IMR-90 (cell line): Measurements from ENCODE around the gene AQP1. TPM values are rescaled to one million over a fixed set of nuclear protein-coding genes. Genes with fewer than 3 reads are reported as not detected.

Source experiments
- ATAC-seq: fragments of 200-7000 bp; cut with Tn5 transposase; 2 replicates; pipeline ENCODE4 v1.9.1; 2020; ENCODE audit warnings: low read depth, mild to moderate bottlenecking, moderate library complexity
- BruUV-seq: library from RNA; stranded (reverse); fragments of 400-500 nt; replicated peaks from 2 replicates; lab custom pipeline; 2021; lab: Mats Ljungman, UMichigan
- CTCF ChIA-PET: fragments of 300-600 bp; formaldehyde crosslinking; extraction: SDS; loops from one replicate; lab custom pipeline; 2021; ENCODE audit warnings: antibody characterized with exemption; lab: Yijun Ruan, JAX
- POLR2A ChIA-PET: fragments of 300-600 bp; sonication (Branson Sonifier 250); formaldehyde crosslinking; loops from one replicate; lab custom pipeline; 2022; ENCODE audit warnings: antibody characterized with exemption; ENCODE audit not compliant: unreplicated experiment; lab: Charles Lee
- DNase-seq: peaks from one replicate; pipeline ENCODE4 v3.0.0; 2013
- H2AFZ ChIP-seq: replicated peaks from 2 replicates; pipeline ENCODE3; 2013; ENCODE audit warnings: low read length, mild to moderate bottlenecking; ENCODE audit not compliant: poor library complexity
- H2AK5ac ChIP-seq: 2 replicates; pipeline ENCODE4 v1.6.1; 2013; ENCODE audit warnings: low read depth, low read length, inconsistent platforms
- H2AK9ac ChIP-seq: replicated peaks from 2 replicates; pipeline ENCODE3; 2013; ENCODE audit warnings: mild to moderate bottlenecking, low read depth, low read length, moderate library complexity; ENCODE audit not compliant: poor library complexity
- H2BK120ac ChIP-seq: 2 replicates; pipeline ENCODE4 v1.6.1; 2013; ENCODE audit warnings: low read depth, low read length, inconsistent platforms
- H2BK15ac ChIP-seq: 3 replicates; pipeline ENCODE4 v1.6.1; 2013; ENCODE audit warnings: low read depth, low read length, inconsistent platforms
- H2BK20ac ChIP-seq: 2 replicates; pipeline ENCODE4 v1.6.1; 2013; ENCODE audit warnings: low read depth, mild to moderate bottlenecking, inconsistent platforms, low read length, moderate library complexity
- H2BK5ac ChIP-seq: 2 replicates; pipeline ENCODE4 v1.6.1; 2013; ENCODE audit warnings: mild to moderate bottlenecking, low read depth, low read length, inconsistent platforms; ENCODE audit not compliant: poor library complexity, severe bottlenecking
- H3K14ac ChIP-seq: replicated peaks from 2 replicates; pipeline ENCODE4 v1.6.1; 2013; ENCODE audit warnings: low read depth, low read length, inconsistent platforms
- H3K18ac ChIP-seq: 2 replicates; pipeline ENCODE4 v1.6.1; 2013; ENCODE audit warnings: low read depth, low read length, control low read depth
- H3K23ac ChIP-seq: 2 replicates; pipeline ENCODE4 v1.6.1; 2013; ENCODE audit warnings: low read depth, low read length, inconsistent platforms
- H3K27ac ChIP-seq: 2 replicates; pipeline ENCODE4 v1.5.1; 2013; ENCODE audit warnings: mild to moderate bottlenecking, control low read depth, low read length; ENCODE audit not compliant: insufficient read depth
- H3K27me3 ChIP-seq: 2 replicates; pipeline ENCODE4 v1.6.1; 2013; ENCODE audit warnings: low read length; ENCODE audit not compliant: control insufficient read depth, insufficient read depth
- H3K36me3 ChIP-seq: 2 replicates; pipeline ENCODE4 v1.6.1; 2013; ENCODE audit warnings: low read length, mixed read lengths; ENCODE audit not compliant: control insufficient read depth, insufficient read depth
- H3K4ac ChIP-seq: 2 replicates; pipeline ENCODE4 v1.6.1; 2013; ENCODE audit warnings: low read depth, low read length, inconsistent platforms
- H3K4me1 ChIP-seq: 2 replicates; pipeline ENCODE4 v1.6.1; 2013; ENCODE audit warnings: low read length, mixed read lengths; ENCODE audit not compliant: control insufficient read depth, insufficient read depth
- H3K4me2 ChIP-seq: 2 replicates; pipeline ENCODE4 v1.6.1; 2013; ENCODE audit warnings: low read depth, mild to moderate bottlenecking, control low read depth, low read length, moderate library complexity
- H3K4me3 ChIP-seq: 2 replicates; pipeline ENCODE4 v1.5.1; 2013; ENCODE audit warnings: low read depth, mild to moderate bottlenecking, control low read depth, low read length, moderate library complexity; ENCODE audit not compliant: insufficient read depth
- H3K56ac ChIP-seq: 2 replicates; pipeline ENCODE4 v1.6.1; 2013; ENCODE audit warnings: low read length, inconsistent platforms; ENCODE audit not compliant: insufficient read depth; ENCODE audit errors: extremely low read depth
- H3K79me1 ChIP-seq, 2 experiments: 2 replicates each; pipeline ENCODE4 v1.6.1; 2013; ENCODE audit warnings: low read length in 2 of 2, inconsistent platforms in 1 of 2, low read depth in 1 of 2
- H3K9ac ChIP-seq: 2 replicates; pipeline ENCODE4 v1.6.1; 2013; ENCODE audit warnings: low read depth, low read length, control low read depth
- H3K9me1 ChIP-seq: 2 replicates; pipeline ENCODE4 v1.6.1; 2013; ENCODE audit warnings: low read length, inconsistent platforms; ENCODE audit not compliant: insufficient read depth
- H3K9me3 ChIP-seq: 2 replicates; pipeline ENCODE4 v1.6.1; 2013; ENCODE audit warnings: low read length; ENCODE audit not compliant: control insufficient read depth, insufficient read depth
- H4K20me1 ChIP-seq: 2 replicates; pipeline ENCODE4 v1.6.1; 2013; ENCODE audit warnings: low read length, inconsistent platforms; ENCODE audit not compliant: insufficient read depth
- H4K5ac ChIP-seq: 2 replicates; pipeline ENCODE4 v1.6.1; 2013; ENCODE audit warnings: mild to moderate bottlenecking, low read depth, low read length, control low read depth
- H4K8ac ChIP-seq, 2 experiments: 2 replicates each; pipeline ENCODE4 v1.6.1; 2013; ENCODE audit warnings: low read depth in 2 of 2, low read length in 2 of 2, control low read depth in 1 of 2, inconsistent platforms in 1 of 2
- H4K91ac ChIP-seq: 2 replicates; pipeline ENCODE4 v1.6.1; 2013; ENCODE audit warnings: low read depth, low read length, inconsistent platforms; ENCODE audit not compliant: insufficient read depth
- BHLHE40 ChIP-seq: fragments of 150-350 bp; IDR thresholded peaks from 2 replicates; pipeline ENCODE4 v1.6.1; 2016; ENCODE audit warnings: mild to moderate bottlenecking, low read depth, low read length
- CEBPB ChIP-seq: IDR thresholded peaks from 2 replicates; pipeline ENCODE4 v1.6.1; 2012; ENCODE audit warnings: low read depth, low read length, improper control_type of control experiment
- CHD1 ChIP-seq: IDR thresholded peaks from 2 replicates; pipeline ENCODE4 v1.6.1; 2012; ENCODE audit warnings: low read depth, low read length, improper control_type of control experiment
- ELK1 ChIP-seq: fragments of 150-350 bp; IDR thresholded peaks from 2 replicates; pipeline ENCODE4 v1.6.1; 2016; ENCODE audit warnings: low read depth, mild to moderate bottlenecking, low read length, moderate library complexity, borderline replicate concordance
- MAZ ChIP-seq: IDR thresholded peaks from 2 replicates; pipeline ENCODE4 v1.6.1; 2012; ENCODE audit warnings: low read depth, mild to moderate bottlenecking, low read length, improper control_type of control experiment, moderate library complexity, borderline replicate concordance
- MXI1 ChIP-seq: IDR thresholded peaks from 2 replicates; pipeline ENCODE4 v1.6.1; 2012; ENCODE audit warnings: low read depth, mild to moderate bottlenecking, low read length, moderate library complexity, borderline replicate concordance
- RAD21 ChIP-seq: IDR thresholded peaks from 2 replicates; pipeline ENCODE4 v1.6.1; 2012; ENCODE audit warnings: low read length, improper control_type of control experiment
- RFX5 ChIP-seq: IDR thresholded peaks from 2 replicates; pipeline ENCODE4 v1.8.0; 2012; ENCODE audit warnings: low read depth, mild to moderate bottlenecking, low read length, moderate library complexity
- SMC3 ChIP-seq: fragments of 150-350 bp; IDR thresholded peaks from 2 replicates; pipeline ENCODE4 v1.6.1; 2016; ENCODE audit warnings: low read depth, mild to moderate bottlenecking, antibody characterized with exemption, low read length, moderate library complexity
- WGBS, 2 experiments: methylation state at CpG; one replicate each; pipeline versions ENCODE4 v1.1.5 to v1.1.7; 2013; ENCODE audit warnings: missing lambda C conversion rate in 2 of 2; ENCODE audit not compliant: insufficient read length in 1 of 2; ENCODE audit errors: extremely low coverage in 2 of 2; 5-methylcytosine and 5-hydroxymethylcytosine counted together
- dilution Hi-C: fragments of 300-500 bp; cut with HindIII; formaldehyde crosslinking; loops from one replicate; pipeline ENCODE4 v1.14.3; 2018; ENCODE audit warnings: low sequenced_read_pairs; ENCODE audit not compliant: unreplicated experiment
- in situ Hi-C: fragments of 300-500 bp; cut with MboI; formaldehyde crosslinking; loops from 3 replicates; pipeline ENCODE4 v1.14.3; 2019; ENCODE audit warnings: low sequenced_read_pairs, inconsistent platforms, mixed read lengths
- intact Hi-C: fragments of 100-400 bp; cut with micrococcal nuclease; formaldehyde crosslinking; loops from 2 replicates; pipeline ENCODE4 v1.10.0; 2022
- polyA plus RNA-seq, 3 experiments: library from polyadenylated mRNA; depleted of rRNA; stranded (reverse); fragments of >200 nt; gene quantifications; 2 replicates each; pipeline ENCODE4 v1.2.3, GENCODE V29; 2012; ENCODE audit warnings: low replicate concordance in 1 of 3
- total RNA-seq: library from RNA; depleted of rRNA; stranded (reverse); fragments of >200 nt; gene quantifications from 2 replicates; pipeline ENCODE4 v1.2.3, GENCODE V29; 2012
- TF ChIP-seq, protein P1 (sequence below): fragments of 150-350 bp; IDR thresholded peaks from 2 replicates; pipeline ENCODE4 v1.6.1; 2017; ENCODE audit warnings: mild to moderate bottlenecking, antibody characterized with exemption, low read length, low read depth

AQP1 gene
- total and polyA plus RNA-seq, 2 of the 4 experiments (the other 2 are of a cell fraction): 0.18 to 0.39 TPM

GRCh38 chr7:30965372-30965771, 53.7 kb downstream of the AQP1 start:
- no peaks in the 10 kb centered on the region for H4K20me1 ChIP-seq
- dilution Hi-C loops (no loop called here), intact Hi-C loops (no loop called here), in situ Hi-C loops (no loop called here)
- no peak overlapping the region for H3K4me2 ChIP-seq
- DNase-seq (no peak), ATAC-seq (no peak)
- H2AFZ ChIP-seq: no peak overlapping the region
- CTCF ChIA-PET: no interaction called here
- H4K5ac ChIP-seq: no peak overlapping the region
- no peak overlapping the region for H3K27ac ChIP-seq
- H2BK120ac ChIP-seq: no peak overlapping the region
- no peak overlapping the region for H3K23ac ChIP-seq
- no peak overlapping the region for H2BK20ac ChIP-seq
- no peak overlapping the region for H3K14ac ChIP-seq
- H3K9me3 ChIP-seq: no peaks in the 10 kb centered on the region
- H3K4me1 ChIP-seq: no peaks in the 10 kb centered on the region
- H3K79me1 ChIP-seq: no peaks in the 10 kb centered on the region
- no CpG with 5 or more reads among the region's 4 CpGs for WGBS, 2 experiments
- no peaks in the 10 kb centered on the region for H3K36me3 ChIP-seq
- POLR2A ChIA-PET: no interaction called here
- TF ChIP-seq CEBPB: no peak
- no peak for TF ChIP-seq BHLHE40
- TF ChIP-seq, protein P1, sequence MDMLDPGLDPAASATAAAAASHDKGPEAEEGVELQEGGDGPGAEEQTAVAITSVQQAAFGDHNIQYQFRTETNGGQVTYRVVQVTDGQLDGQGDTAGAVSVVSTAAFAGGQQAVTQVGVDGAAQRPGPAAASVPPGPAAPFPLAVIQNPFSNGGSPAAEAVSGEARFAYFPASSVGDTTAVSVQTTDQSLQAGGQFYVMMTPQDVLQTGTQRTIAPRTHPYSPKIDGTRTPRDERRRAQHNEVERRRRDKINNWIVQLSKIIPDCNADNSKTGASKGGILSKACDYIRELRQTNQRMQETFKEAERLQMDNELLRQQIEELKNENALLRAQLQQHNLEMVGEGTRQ: no peak
- TF ChIP-seq ELK1: no peak
- no peak for TF ChIP-seq CHD1
- TF ChIP-seq MXI1: no peak
- no peak for TF ChIP-seq MAZ
- no peak for TF ChIP-seq RAD21
- TF ChIP-seq SMC3: no peak
- TF ChIP-seq RFX5: no peak
- no peak overlapping the region for H3K18ac ChIP-seq
- H3K9ac ChIP-seq: no peak overlapping the region
- no peak overlapping the region for H2AK5ac ChIP-seq
- peaks cover 49% of the 10 kb centered on the region for H3K27me3 ChIP-seq
- H4K91ac ChIP-seq: no peak overlapping the region
- no peak overlapping the region for H2BK5ac ChIP-seq
- no peak overlapping the region for H3K4ac ChIP-seq
- no peak overlapping the region for H3K56ac ChIP-seq
- BruUV-seq: no TSS peak
- H3K9me1 ChIP-seq: no peaks in the 10 kb centered on the region
- no peak overlapping the region for H2BK15ac ChIP-seq
- no peak overlapping the region for H4K8ac ChIP-seq
- no peak overlapping the region for H3K4me3 ChIP-seq
- no peak overlapping the region for H2AK9ac ChIP-seq
